Transverse colon (tissue), 3 donors: ENCODE measurements around the gene LKAAEAR1.

Experiments
- POLR2A ChIP-seq: fragments of 450-650 bp; IDR thresholded peaks from one replicate; pipeline ENCODE4 v1.6.1; 2016; ENCODE audit warnings: antibody characterized with exemption, mild to moderate bottlenecking, moderate library complexity
- TF ChIP-seq, protein P1 (sequence below), 5 experiments: fragments of 200-600 bp in 3 of 5; fragments of 450-650 bp in 2 of 5; sonication (generic) in 3 of 5; IDR thresholded peaks; 1 replicate in 2 of 5; 2 replicates in 3 of 5; pipeline ENCODE4 v1.5.1; 2016 to 2017; ENCODE audit warnings: antibody characterized with exemption in 5 of 5, inconsistent platforms in 3 of 5, mild to moderate bottlenecking in 2 of 5, moderate library complexity in 1 of 5

- TF ChIP-seq, protein P1, sequence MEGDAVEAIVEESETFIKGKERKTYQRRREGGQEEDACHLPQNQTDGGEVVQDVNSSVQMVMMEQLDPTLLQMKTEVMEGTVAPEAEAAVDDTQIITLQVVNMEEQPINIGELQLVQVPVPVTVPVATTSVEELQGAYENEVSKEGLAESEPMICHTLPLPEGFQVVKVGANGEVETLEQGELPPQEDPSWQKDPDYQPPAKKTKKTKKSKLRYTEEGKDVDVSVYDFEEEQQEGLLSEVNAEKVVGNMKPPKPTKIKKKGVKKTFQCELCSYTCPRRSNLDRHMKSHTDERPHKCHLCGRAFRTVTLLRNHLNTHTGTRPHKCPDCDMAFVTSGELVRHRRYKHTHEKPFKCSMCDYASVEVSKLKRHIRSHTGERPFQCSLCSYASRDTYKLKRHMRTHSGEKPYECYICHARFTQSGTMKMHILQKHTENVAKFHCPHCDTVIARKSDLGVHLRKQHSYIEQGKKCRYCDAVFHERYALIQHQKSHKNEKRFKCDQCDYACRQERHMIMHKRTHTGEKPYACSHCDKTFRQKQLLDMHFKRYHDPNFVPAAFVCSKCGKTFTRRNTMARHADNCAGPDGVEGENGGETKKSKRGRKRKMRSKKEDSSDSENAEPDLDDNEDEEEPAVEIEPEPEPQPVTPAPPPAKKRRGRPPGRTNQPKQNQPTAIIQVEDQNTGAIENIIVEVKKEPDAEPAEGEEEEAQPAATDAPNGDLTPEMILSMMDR (IDR thresholded peaks at IDR 0.05) = no peak
- no peak for TF ChIP-seq POLR2A
Measured at GRCh38 chr20:64052987-64053840, 31.0 kb downstream of the LKAAEAR1 start.
